Neural progenitor cell (in vitro differentiated cells): ENCODE measurements around the gene OBP2B.

Experiments used
- CTCF ChIP-seq: fragments of 200-600 bp; sonication (generic); IDR thresholded peaks from 2 replicates; pipeline ENCODE4 v1.5.1; 2017; ENCODE audit warnings: antibody characterized with exemption, mild to moderate bottlenecking
- EZH2 ChIP-seq: fragments of 200-600 bp; sonication (generic); IDR thresholded peaks from 2 replicates; pipeline ENCODE4 v1.6.1; 2017; ENCODE audit warnings: antibody characterized with exemption, mild to moderate bottlenecking, moderate library complexity

GRCh38 chr9:133249337-133249736, 40.3 kb upstream of the OBP2B start:
- TF ChIP-seq EZH2: no peak
- TF ChIP-seq CTCF: no peak
